NCI-H1092 (cell line): ENCODE results near the gene CNBD2.
A peak's percentile ranks its signal among the peaks of the same experiment; 100 is the strongest.
"Not testable (repeated sequence)": the region's sequence is repeated elsewhere in the genome, so short reads cannot be mapped to it uniquely, and the experiment has no call there.

ENCODE experiments used
- DNase-seq: peaks from one replicate; lab custom pipeline; 2025; lab: John Stamatoyannopoulos, UW

CNBD2 gene

DNA sequence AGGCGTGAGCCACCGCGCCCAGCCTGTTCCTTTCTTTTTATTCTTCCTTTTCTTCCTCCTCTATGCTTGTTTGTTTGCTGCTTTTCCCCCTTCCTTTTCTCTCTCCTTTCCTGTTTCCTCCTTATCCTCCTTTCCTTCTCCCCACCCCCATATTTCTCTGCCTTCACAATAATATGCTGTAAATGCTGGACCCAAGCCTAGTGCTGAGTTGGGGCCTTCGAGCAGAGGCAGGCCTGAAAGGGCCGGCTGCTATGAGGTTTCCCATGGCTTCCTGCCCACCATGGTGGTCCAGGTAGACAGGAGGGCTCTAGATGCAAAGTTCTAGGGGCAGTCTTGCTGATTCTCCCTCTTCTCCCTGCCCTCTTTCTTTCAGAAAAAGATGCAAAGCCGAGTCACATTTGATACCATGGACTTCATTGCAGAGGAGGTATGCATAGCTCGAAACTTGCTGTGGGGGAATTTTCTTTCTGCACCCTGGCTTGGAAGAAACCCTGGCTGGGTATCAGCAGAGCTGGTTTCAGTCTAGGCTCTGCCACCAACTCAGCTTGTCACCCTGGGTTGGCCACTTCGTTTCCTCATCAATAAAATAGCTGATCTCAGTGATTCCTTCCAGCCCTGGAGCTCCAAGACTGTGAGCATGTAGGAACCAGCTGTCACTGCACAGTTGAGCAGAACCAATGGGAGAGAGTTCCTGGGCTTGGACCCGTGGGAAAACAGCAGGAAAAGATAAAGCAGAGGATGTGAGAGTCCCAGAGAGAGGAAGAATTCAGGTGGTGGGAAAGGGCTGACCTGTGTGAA is 7.4 kb downstream of the CNBD2 start:
- no peak for DNase-seq

DNA sequence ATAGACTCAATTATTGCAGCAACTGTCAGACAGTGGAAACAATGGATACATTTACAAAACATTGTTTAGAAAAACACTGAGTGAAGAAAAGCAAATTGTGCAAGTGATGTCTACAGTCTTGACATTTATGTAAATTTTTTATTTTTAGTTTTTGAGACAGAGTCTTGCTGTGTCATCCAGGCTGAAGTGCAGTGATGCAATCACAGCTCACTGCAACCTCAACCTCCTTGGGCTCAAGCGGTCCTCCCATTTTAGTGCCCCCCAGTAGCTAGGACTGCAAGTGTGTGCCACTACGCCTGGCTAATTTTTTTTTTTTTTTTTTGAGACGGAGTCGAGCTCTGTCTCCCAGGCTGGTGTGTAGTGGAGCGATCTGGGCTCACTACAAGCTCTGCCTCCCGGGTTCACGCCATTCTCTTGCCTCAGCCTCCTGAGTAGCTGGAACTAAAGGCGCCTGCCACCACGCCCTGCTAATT is 9.7 kb downstream of the CNBD2 start:
- no peak for DNase-seq

DNA sequence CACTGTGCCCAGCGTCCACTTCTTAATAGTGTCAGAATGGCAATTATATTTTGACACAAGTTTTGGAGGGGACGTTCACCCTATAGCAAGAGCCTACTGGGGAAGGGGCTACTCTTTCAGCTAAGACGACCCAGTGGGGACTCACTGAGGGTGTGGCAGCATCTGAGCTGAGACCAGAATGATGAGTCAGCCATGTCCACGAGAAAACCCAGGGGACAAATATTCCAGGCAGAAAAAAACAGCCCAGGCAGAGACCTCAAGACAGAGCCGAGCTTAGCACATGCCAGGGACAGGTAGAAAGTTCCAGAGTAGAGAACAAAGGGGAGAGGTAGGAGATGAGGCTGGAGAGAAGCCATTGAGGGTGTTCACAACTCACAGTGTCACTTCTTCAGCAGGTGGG is 11.2 kb downstream of the CNBD2 start:
- DNase-seq, result no peak

DNA sequence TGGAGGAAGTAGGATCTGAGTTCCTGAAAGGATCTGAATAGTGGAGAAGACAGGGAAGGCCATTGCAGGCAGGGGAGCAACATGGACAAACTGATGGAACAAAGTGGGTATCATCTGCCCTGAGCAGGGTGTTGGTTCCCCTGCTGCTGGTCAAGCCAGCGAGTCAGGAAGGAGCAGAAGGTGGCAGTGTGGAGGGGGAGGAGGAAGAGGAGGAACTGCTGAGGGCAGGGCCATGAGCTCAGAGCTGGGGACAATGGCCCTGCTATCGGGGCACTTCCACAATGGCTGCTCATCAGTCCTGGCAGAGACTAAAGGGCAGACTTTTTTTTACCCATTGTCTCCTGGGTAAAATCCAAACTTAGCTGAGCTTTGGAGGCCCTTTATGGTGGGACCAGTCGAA is 13.6 kb downstream of the CNBD2 start:
- DNase-seq, result no peak

DNA sequence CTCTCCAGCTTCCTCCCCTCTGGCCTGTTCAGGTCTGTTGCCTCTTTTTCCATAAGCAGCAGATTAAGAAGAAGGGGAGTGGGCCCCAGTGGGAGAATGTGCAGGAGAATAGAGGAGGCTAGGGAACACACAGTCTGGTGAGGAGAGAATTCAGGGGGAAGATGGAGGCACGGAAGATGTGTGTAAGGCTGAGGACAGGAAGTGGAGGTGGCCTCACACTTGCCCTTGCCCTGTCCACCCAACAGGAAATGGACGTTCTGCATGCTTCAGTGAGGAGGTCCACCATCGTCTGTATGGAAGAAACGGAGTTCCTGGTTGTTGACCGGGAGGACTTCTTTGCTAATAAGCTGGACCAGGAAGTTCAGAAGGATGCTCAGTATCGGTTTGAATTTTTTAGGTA is 16.0 kb downstream of the CNBD2 start:
- no peak for DNase-seq

DNA sequence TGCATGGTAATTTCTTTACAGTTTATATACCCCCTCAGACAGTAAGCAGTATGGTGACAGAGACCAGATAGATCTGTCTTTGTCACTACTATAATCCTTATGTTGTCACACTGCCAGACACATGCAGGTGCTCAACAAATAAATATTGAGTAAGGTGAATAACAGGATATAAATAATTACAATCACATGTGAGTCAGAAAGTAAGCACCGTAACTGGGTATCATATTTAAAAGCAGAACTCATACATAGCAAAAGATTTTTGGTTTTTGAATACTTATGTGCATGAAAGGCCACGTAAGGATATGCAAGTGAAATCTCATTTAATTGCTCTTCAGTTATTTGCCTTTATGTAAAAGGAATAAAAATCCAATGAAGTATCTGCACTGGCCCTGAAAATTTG is 17.4 kb downstream of the CNBD2 start:
- no peak for DNase-seq

DNA sequence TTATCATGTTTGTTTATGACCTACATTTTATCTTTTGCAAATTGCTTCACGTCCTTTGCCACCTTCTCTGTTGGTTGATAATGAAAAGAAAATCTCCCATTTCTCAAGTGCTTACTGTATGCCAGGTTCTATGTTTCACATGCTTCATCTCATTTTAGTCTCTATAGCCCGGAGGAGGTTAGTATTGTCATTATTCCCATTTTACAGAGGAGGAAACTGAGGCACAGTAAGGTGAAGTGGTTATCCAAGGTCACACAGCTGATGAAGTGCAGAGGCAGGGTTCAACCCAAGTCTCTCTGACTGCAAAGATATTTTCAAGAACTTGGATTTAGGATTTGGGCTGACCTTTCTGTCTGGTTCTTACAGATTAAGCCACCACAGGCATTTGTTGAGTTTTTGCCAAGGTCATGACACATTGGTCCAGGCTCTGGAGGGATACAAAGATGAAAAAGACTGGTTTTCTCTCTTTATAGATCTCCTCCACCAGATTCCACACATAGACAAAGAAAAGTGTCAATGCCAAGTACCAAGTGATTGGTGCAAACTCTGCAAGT is 20.6 kb downstream of the CNBD2 start:
- DNase-seq, result no peak

DNA sequence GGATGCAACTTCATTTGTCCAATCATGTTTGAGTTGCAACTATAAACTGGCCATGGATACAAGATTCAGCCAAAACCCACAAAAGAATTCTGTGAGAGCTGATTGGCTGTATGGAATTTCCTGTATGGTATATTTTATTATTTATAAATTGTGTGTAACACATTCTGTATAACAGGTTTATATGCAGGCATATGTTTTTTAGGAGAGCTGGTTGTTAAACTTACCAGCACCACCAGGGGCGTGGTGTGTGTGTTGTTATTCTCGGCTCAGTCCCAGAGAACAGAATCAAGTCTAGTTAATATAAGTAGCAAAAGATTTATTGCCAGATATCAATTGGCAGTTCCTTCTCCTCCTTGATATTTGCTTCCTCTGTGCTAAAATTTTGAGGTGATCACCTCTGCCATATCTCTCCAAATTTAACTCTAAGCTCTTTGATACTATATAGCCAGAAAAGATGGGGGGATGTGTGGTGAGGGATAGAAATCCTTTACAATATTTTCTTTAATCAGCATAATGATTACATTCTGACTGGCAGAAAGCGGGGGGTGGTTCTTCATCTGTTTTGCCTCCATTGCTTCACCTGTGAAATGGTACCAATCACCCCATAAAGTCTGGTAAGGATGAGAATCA is 22.9 kb downstream of the CNBD2 start:
- DNase-seq, result no peak

DNA sequence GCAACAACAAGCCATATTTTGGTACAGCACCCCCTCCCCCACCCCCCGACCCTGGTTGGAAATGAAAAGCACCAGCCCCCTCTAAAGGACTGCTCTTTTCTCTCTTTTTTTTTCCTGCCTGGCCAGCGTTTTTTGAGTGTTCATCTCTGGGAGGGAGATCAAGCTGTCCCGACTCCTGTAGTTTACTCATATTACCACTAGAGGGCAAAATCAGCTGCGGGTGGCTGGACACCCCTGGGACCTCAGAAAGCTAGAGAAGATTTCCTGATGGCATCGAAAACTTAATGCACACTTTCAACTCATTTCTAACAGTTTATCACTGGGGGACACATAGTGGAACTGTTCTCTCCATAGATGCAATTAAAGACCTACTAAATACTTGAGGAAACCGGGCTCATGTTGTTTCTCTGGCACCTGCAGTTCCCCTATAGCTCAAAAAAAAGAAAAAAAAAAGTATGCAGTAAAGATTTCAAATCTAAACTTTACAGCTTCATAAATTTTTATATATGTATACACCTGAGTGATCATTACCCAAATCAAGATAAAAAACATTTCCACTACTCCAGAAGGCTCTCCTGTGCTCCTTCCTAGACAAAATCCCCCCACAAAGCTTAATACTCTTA is 24.4 kb downstream of the CNBD2 start:
- peak; percentile 62 for DNase-seq

DNA sequence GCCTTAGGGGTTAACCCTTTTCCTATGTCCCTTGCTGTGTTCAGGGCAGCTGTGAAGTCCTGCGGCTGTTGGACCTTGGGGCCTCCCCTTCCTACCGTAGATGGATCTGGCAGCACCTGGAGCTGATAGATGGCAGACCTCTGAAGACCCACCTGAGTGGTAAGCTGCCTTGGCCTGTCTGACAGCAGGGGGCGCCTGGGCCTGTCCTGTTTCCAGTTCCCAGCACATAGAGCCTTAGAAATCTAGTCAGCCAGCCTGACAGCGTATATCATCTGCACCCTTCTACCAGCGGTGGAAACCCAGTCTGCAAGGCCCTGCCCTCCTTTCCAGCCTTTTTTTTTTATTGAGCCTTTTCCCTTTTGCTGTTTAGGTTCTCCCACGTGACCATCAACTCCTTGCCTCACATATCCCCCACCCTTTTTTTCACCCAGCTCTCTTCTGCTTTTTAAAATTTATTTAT is 26.6 kb downstream of the CNBD2 start:
- DNase-seq, result peak; percentile 66

DNA sequence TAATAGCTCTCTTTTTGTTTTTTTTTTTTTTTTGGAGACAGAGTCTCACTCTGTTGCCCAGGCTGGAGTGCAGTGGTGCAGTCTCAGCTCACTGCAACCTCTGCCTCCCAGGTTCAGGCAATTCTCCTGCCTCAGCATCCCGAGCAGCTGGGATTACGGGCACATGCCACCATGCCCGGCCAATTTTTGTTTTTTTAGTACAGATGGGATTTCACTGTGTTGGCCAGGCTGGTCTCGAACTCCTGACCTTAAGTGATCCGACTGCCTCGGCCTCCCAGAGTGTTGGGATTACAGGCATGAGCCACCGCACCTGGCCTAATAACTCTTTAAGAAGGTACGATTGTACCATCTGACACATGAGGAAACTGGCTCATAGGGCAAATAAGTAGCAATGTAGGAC is 28.1 kb downstream of the CNBD2 start:
- DNase-seq, result not testable (repeated sequence)

DNA sequence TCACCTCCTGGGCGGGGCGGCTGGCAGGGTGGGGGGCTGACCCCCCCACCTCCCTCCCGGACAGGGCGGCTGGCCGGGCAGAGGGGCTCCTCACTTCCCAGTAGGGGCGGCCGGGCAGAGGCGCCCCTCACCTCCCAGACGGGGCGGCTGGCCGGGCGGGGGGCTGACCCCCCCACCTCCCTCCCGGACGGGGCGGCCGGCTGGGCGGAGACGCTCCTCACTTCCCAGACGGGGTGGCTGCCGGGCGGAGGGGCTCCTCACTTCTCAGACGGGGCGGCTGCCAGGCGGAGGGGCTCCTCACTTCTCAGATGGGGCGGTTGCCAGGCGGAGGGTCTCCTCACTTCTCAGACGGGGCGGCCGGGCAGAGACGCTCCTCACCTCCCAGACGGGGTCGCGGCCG is 32.9 kb downstream of the CNBD2 start:
- DNase-seq, result not testable (repeated sequence)

DNA sequence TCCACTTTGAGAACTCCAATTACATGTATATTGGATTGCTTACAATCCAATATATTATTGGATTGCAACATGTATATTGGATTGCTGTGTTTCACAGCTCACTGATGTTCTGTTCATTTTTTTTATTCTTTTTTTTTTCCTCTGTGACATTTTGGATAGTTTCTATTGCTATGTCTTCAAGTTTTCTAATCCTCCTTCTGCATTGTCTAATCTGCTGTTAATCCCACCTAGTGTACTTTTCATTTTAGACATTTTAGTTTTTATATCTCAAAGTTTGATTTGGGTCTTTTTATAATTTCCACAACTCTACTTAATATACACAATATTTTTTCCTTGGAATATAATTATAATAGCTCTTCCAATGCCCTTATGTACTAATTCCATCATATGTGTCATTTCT is 34.5 kb downstream of the CNBD2 start:
- DNase-seq, result no peak

DNA sequence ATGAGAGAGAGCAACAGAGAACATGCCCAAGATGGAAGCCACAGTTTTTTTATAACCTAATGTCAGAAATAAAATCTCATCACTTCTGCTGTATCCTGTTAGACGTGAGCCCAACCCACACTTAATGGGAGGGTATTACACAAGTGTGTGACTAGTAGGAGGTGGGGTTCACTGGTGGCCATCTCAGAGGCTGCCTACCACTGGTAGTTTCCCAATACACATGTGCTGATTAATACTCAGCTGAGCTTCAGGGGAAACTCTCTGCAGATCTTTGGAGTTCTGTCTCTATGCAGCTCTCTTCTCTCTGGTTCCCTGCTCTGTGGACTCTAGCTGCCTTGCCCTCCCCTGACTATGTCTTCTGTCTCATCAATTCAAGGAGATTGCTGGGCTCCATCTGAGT is 35.7 kb downstream of the CNBD2 start:
- no peak for DNase-seq

DNA sequence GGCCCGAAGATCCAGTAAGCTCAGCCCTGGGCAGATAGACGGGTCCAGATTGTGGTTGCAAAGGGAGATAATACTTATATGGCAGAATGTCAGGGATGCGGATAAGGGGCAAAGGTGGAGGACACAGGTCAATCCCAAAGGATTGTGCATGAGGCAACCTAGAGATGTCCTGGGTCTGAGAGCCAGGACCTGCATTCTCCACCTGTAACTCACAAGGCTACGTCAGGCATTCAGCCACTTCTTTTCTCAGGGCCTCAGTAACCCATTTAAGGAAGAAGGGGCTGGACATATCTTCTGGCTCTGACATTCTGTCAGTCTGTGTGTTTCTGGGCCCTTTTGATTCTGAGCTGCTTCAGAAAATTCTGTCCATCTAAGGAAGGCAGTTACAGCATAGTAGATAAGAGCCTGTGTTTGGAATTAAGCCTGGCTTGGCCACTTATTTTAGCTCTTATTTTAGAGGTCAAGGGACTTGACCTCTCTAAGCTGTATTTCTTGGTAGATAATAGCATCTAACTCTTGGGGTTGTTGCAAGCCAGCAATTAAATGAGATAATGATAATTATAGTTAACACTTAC is 40.2 kb downstream of the CNBD2 start:
- DNase-seq, result no peak

DNA sequence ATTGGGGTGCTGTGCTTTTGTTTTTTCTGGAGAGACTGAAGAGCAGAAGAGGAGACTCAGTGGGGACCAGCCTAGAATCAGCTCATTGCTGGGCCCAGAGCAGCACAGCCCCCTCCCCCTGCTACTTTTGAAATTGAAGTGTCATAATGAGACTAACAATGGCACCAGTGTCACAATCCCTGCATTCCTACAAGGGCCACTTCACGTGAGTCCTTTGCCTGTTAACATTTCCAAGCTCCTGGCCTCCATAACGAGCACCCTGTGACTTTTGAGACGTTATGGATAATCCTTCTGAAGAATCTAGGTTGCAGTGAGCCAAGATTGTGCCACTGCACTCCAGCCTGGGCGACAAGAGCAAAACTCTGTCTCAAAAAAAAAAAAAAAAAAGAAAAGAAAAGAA is 41.7 kb downstream of the CNBD2 start:
- DNase-seq, result no peak

DNA sequence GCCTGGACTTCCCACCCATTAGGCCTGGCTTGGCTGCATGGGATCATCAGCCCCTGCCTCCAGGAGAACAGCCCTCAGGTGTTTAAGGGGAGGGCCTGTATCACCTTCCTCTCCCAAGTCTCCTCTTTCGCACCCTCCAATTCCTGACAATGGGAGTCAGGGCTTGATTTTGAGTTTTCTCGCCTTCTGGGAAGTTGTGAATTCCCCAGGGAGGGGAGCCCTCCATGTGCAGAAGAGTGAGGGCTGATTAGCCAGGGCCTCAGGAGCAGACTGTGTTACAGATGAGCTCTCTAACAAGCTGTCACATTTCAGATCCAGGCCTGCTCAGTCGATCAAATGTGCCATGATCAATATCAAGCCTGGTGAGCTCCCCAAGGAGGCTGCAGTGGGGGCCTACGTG is 42.4 kb downstream of the CNBD2 start:
- no peak for DNase-seq

DNA sequence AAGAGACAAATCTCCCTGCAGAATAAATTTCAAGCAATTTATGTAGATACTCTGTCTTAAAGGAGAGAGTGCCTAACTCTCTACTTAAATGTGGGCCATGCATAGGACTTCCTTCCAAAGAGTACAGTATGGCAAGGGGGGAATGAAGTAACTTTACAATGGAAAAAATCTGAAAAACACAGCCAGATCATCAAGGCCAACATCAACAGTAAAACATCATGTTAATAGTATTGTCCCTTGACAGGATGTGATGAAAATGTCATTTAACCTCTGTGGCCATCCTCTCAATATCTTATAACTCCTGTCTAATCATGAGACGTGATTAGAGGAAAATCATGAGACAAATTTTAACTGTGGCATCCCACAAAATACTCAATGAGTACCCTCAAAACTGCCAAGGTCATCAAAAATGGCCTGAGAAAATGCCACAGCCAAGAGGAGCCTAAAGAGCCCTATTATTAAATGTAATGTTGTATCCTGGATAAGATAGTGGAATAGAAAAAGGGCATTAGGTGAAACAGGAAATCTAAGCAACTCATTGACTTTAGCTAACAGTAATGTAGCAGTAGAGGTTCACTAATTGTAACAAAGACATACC is 47.5 kb downstream of the CNBD2 start:
- no peak for DNase-seq

DNA sequence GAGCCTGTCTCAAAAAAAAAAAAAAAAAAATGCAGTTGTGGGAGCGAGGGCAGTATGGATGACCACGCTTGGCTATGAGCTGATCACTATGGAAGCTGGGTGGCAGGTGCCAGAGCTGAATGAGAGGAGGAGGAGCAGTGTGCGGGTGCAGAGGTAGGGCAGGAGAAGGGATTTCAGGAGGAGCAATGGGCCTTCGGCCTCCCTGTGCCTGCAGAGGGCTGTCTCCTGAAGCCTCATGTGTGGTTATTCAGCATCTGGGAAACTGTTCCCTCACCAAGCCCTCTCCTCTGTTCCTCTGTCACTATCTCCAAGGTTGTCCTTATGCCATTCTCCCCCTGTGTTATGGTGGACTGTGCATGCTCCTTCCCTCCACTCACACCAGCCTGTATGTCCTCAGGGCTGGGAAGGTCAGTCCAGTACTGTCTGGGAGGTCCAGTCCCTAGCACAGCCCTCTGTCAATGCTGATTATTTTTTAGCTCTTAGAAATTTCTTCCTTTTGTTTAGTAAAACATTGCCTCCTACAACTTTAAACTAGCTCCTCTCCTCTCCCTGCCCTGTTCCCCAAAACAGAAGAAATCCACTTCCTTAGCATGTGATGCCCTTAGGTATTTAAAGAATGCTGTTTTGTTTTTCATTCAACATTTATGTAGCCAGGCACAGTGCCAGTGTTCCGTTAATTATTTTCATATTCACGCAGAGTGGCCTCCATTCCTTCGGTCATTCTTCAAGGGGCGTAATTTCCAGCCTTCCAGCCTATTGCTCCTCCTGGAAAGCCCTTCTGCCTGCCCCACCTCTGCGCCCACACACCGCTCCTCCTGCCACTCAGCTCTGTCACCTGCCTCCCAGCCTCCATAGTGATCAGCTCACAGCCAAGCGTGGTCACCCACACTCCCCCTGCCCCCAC is 48.9 kb downstream of the CNBD2 start:
- DNase-seq, result no peak

DNA sequence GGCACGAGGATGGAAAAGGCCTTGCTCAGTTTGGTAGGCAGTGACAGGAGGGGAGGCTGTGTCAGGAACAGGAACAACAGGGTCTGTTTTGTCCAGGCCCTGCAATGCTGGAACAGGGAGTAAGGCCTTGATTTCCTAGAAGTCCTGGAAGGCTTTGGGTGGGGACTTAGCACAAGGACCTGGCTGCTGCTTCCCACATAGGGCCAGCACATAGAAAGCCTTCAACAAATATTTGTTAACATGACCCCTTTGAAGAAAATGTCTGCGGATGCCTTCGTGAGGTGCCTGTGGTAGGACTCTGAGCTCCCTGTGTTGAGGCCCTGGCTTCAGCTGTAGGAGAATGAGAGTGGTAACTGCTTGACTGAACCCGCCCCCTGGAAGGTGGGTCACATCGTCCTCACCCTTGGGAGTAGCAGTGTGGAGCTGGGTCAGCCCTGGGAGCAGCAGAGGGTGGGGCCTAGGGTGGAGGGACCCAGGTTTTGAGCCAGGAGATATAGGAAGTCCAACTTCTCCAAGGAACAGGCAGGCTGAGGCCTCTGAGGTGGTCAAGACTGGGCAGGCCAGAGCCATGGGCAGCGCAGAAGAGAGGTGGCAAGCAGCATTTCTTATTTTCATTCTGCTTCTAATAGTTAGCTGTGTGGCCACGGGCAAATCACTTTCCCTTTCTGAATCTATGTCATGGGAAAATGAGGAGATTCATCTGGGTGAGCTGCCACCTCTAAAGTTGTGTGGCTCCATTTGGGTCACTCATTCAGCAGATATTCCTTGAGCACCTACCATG is 50.0 kb downstream of the CNBD2 start:
- no peak for DNase-seq
